ENCODE data around the gene PDE4B. TPM values are rescaled to one million over a fixed set of nuclear protein-coding genes. Genes with fewer than 3 reads are reported as not detected.

Gene PDE4B
- total and polyA plus RNA-seq, 9 of the 15 experiments (the other 6 are each of a cell fraction or from before 2014, with no cell fraction given), result 0.09 TPM; not detected in 8

DNA sequence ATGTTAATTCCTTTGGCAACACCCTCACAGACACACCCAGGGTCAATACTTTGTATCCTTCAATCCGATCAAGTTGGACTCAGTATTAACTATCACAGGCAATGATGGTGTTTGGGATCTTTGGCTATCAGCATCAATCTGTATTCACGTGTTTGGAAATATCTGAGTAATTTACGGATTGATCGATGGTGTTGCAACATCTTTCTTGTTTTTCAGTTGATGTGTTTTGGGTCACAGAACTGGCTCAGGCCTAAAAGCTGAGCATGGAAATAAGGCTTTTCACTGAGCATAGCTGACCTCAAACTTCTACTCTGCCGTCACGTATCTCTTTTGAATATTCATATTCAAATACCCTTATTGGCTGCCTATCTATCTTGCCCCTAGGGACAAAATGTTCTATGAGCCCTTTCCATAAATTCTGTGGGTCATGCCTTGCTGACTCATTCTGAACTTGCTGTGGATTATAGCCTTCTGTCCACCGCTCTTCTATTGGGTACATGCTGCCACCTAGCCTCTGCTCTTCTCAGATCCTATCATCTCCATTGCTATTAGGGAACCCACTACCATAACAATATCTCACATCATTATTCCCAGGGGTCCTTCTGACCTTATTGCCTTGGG, 156.0 kb downstream of the PDE4B start (continued):
- TF ChIP-seq, protein P1, sequence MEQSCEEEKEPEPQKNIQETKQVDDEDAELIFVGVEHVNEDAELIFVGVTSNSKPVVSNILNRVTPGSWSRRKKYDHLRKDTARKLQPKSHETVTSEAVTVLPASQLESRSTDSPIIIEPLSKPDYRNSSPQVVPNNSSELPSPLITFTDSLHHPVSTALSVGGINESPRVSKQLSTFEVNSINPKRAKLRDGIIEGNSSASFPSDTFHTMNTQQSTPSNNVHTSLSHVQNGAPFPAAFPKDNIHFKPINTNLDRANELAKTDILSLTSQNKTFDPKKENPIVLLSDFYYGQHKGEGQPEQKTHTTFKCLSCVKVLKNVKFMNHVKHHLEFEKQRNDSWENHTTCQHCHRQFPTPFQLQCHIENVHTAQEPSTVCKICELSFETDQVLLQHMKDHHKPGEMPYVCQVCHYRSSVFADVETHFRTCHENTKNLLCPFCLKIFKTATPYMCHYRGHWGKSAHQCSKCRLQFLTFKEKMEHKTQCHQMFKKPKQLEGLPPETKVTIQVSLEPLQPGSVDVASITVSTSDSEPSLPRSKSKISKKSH (CRISPR knock-in tag; IDR thresholded peaks at IDR 0.05), result no peak
- TF ChIP-seq POLR3A (IDR thresholded peaks at IDR 0.05; ENCODE audit: borderline replicate concordance, extremely low read depth, insufficient read depth, insufficient read length), result no peak
- TF ChIP-seq PML (IDR thresholded peaks at IDR 0.05; ENCODE audit: low read length), result no peak
- no peak for TF ChIP-seq TRIM24 (IDR thresholded peaks at IDR 0.05)
- TF ChIP-seq ELF2 (CRISPR knock-in tag; IDR thresholded peaks at IDR 0.05), result no peak
- TF ChIP-seq ARID2 (IDR thresholded peaks at IDR 0.05), result peak; percentile 61; the same call in 1 of the 2 replicates
- no peak for TF ChIP-seq NCOA1 (IDR thresholded peaks at IDR 0.05; ENCODE audit: low read depth)
- TF ChIP-seq PHB2 (IDR thresholded peaks at IDR 0.05; ENCODE audit: low read depth), result no peak
- no peak for TF ChIP-seq TBP (optimal IDR thresholded peaks at IDR 0.05; ENCODE audit: low read depth, low read length)
- no peak for TF ChIP-seq ASH1L (IDR thresholded peaks at IDR 0.05; ENCODE audit: borderline replicate concordance, low read depth, partially characterized antibody)
- no peak for TF ChIP-seq HMG20A (CRISPR knock-in tag; conservative IDR thresholded peaks at IDR 0.05)
- TF ChIP-seq BACH1 (tag; IDR thresholded peaks at IDR 0.05), result no peak
- peak; percentile 92 for TF ChIP-seq NFE2 (IDR thresholded peaks at IDR 0.05; ENCODE audit: low read depth)
- TF ChIP-seq ZNF77 (CRISPR knock-in tag; IDR thresholded peaks at IDR 0.05), result no peak
- TF ChIP-seq, protein P2, sequence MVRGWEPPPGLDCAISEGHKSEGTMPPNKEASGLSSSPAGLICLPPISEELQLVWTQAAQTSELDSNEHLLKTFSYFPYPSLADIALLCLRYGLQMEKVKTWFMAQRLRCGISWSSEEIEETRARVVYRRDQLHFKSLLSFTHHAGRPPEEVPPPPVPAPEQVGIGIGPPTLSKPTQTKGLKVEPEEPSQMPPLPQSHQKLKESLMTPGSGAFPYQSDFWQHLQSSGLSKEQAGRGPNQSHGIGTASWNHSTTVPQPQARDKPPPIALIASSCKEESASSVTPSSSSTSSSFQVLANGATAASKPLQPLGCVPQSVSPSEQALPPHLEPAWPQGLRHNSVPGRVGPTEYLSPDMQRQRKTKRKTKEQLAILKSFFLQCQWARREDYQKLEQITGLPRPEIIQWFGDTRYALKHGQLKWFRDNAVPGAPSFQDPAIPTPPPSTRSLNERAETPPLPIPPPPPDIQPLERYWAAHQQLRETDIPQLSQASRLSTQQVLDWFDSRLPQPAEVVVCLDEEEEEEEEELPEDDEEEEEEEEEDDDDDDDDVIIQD (CRISPR knock-in tag; IDR thresholded peaks at IDR 0.05), result no peak
- TF ChIP-seq MTA3 (IDR thresholded peaks at IDR 0.05; ENCODE audit: borderline replicate concordance), result no peak
- TF ChIP-seq IRF2 (CRISPR knock-in tag; IDR thresholded peaks at IDR 0.05), result no peak
- TF ChIP-seq CC2D1A (IDR thresholded peaks at IDR 0.05), result 0 out of 2 replicates have a peak, but pooled peaks have one; percentile 48
- TF ChIP-seq ETV6 (IDR thresholded peaks at IDR 0.05; ENCODE audit: borderline replicate concordance in 1 of 2, low read depth in 2 of 2, low read length in 1 of 2), result no peak
- TF ChIP-seq ETV6 (CRISPR knock-in tag; IDR thresholded peaks at IDR 0.05; ENCODE audit: borderline replicate concordance), result no peak
- TF ChIP-seq, protein P3, sequence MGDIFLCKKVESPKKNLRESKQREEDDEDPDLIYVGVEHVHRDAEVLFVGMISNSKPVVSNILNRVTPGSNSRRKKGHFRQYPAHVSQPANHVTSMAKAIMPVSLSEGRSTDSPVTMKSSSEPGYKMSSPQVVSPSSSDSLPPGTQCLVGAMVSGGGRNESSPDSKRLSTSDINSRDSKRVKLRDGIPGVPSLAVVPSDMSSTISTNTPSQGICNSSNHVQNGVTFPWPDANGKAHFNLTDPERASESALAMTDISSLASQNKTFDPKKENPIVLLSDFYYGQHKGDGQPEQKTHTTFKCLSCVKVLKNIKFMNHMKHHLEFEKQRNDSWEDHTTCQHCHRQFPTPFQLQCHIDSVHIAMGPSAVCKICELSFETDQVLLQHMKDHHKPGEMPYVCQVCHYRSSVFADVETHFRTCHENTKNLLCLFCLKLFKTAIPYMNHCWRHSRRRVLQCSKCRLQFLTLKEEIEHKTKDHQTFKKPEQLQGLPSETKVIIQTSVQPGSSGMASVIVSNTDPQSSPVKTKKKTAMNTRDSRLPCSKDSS (IDR thresholded peaks at IDR 0.05; ENCODE audit: low read depth, partially characterized antibody), result no peak
- TF ChIP-seq GABPB2 (CRISPR knock-in tag; conservative IDR thresholded peaks at IDR 0.05), result no peak
- no peak for TF ChIP-seq ZNF274 (IDR thresholded peaks at IDR 0.05; ENCODE audit: borderline replicate concordance, low read depth, low read length)
- no peak for TF ChIP-seq SLC30A9 (CRISPR knock-in tag; IDR thresholded peaks at IDR 0.05)
- no peak for TF ChIP-seq ZNF507 (tag; conservative IDR thresholded peaks at IDR 0.05)
- no peak for TF ChIP-seq ZNF140 (CRISPR knock-in tag; IDR thresholded peaks at IDR 0.05)
- no peak for TF ChIP-seq PRMT5 (CRISPR knock-in tag; IDR thresholded peaks at IDR 0.05)
- no peak for TF ChIP-seq HIVEP1 (CRISPR knock-in tag; IDR thresholded peaks at IDR 0.05)
- no peak for TF ChIP-seq HSF4 (CRISPR knock-in tag; IDR thresholded peaks at IDR 0.05; ENCODE audit: borderline replicate concordance)
